Gastrocnemius medialis (tissue), 4 donors: ENCODE measurements around the gene PRSS57.

Experiments
- CTCF ChIP-seq, 5 experiments: fragments of 450-650 bp in 3 of 5; fragments of 200-600 bp in 2 of 5; sonication (generic) in 2 of 5; IDR thresholded peaks in 4 of 5; conservative IDR thresholded peaks in 1 of 5; 1 replicate in 4 of 5; 2 replicates in 1 of 5; pipeline ENCODE4 v1.5.1; 2016 to 2019; ENCODE audit warnings: antibody characterized with exemption in 5 of 5, mild to moderate bottlenecking in 3 of 5, moderate library complexity in 3 of 5
- POLR2A ChIP-seq, 2 donors: fragments of 450-650 bp; IDR thresholded peaks; one replicate each; pipeline ENCODE4 v1.6.1; 2017; ENCODE audit warnings: antibody characterized with exemption in 2 of 2, mild to moderate bottlenecking in 2 of 2, moderate library complexity in 2 of 2

GRCh38 chr19:694481-695351 is 536 bp downstream of the PRSS57 start:
- TF ChIP-seq CTCF (IDR thresholded peaks at IDR 0.05 in 4 of 5, conservative IDR thresholded peaks at IDR 0.05 in 1 of 5) (no peak), POLR2A (IDR thresholded peaks at IDR 0.05) (no peak)
